Esophagus squamous epithelium (tissue), 5 donors: ENCODE data around the gene ATP11A. TPM values are rescaled to one million over a fixed set of nuclear protein-coding genes. Genes with fewer than 3 reads are reported as not detected.

Source experiments
- DNase-seq: peaks from one replicate; lab custom pipeline; 2025; lab: John Stamatoyannopoulos, UW
- H3K27ac ChIP-seq, 4 donors: fragments of 200-600 bp; sonication (generic); one replicate each; pipeline ENCODE4 v1.5.1; 2016 to 2019; ENCODE audit warnings: mild to moderate bottlenecking in 1 of 4
- H3K27me3 ChIP-seq, 4 donors: fragments of 200-600 bp; sonication (generic); 1 replicate in 3 of 4; 2 replicates in 1 of 4; pipeline versions ENCODE4 v1.5.1 to v1.6.0; 2017 to 2021; ENCODE audit warnings: antibody characterized with exemption in 1 of 4
- H3K36me3 ChIP-seq, 3 donors: fragments of 200-600 bp; sonication (generic); one replicate each; pipeline ENCODE4 v1.5.1; 2016 to 2019
- H3K4me1 ChIP-seq, 3 donors: fragments of 200-600 bp; sonication (generic); one replicate each; pipeline ENCODE4 v1.5.1; 2017 to 2019
- H3K4me3 ChIP-seq, 4 donors: fragments of 200-600 bp; sonication (generic); 1 replicate in 3 of 4; 2 replicates in 1 of 4; pipeline ENCODE4 v1.5.1; 2016 to 2019; ENCODE audit warnings: mild to moderate bottlenecking in 2 of 4, moderate library complexity in 1 of 4
- H3K9me3 ChIP-seq, 3 donors: fragments of 200-600 bp; sonication (generic); one replicate each; pipeline ENCODE4 v1.5.1; 2016 to 2019
- POLR2A ChIP-seq, 4 donors: fragments of 450-650 bp; IDR thresholded peaks; one replicate each; pipeline ENCODE4 v1.6.1; 2017; ENCODE audit warnings: antibody characterized with exemption in 4 of 4, mild to moderate bottlenecking in 4 of 4, moderate library complexity in 3 of 4
- whole genome bisulfite sequencing, 2 donors: methylation state at CpG; one replicate each; pipeline ENCODE4 v1.1.5; 2018; 5-methylcytosine and 5-hydroxymethylcytosine counted together
- intact Hi-C: fragments of 100-400 bp; cut with DNase I; formaldehyde crosslinking; loops from one replicate; pipeline ENCODE4 v1.15.0; 2022
- total RNA-seq, 4 donors: library from RNA; depleted of rRNA; stranded (reverse); fragments of >200 nt; gene quantifications; one replicate each; pipeline ENCODE4 v1.1.0, GENCODE V29; 2016
- TF ChIP-seq, protein P1 (sequence below), 6 experiments: fragments of 450-650 bp in 4 of 6; fragments of 200-600 bp in 2 of 6; sonication (generic) in 2 of 6; IDR thresholded peaks; one replicate each; pipeline ENCODE4 v1.5.1; 2016 to 2019; ENCODE audit warnings: antibody characterized with exemption in 6 of 6, mild to moderate bottlenecking in 4 of 6, moderate library complexity in 4 of 6
- donor health status: DM: yes; HTN: yes; CAD: no.

ATP11A gene
- total RNA-seq, 4 donors from 2014 or later = 9.6 to 20.0 (median 16.1) TPM

DNA sequence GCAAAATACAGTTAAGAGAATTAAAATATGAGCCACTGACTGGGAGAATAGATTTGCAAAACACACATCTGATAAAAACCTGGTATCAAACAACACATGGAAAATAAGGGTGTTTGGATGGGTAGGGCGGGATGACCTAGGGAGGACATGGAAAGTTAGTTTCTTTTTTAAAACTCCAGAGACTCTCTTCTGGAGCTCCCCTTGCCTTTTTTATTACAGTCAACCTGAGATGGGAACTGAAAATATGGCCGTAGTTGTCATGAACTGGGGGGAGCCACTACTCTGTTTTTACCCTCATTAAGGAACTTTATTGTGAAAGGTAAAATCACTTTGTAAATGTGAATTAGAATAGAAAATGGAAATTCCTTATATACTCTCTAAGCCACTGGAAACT is 113.0 kb downstream of the ATP11A start:
- whole genome bisulfite sequencing, 2 donors = 64 to 95% methylated on average over 2 of the region's 2 CpGs
- no peak for TF ChIP-seq POLR2A (IDR thresholded peaks at IDR 0.05)
- TF ChIP-seq, protein P1, sequence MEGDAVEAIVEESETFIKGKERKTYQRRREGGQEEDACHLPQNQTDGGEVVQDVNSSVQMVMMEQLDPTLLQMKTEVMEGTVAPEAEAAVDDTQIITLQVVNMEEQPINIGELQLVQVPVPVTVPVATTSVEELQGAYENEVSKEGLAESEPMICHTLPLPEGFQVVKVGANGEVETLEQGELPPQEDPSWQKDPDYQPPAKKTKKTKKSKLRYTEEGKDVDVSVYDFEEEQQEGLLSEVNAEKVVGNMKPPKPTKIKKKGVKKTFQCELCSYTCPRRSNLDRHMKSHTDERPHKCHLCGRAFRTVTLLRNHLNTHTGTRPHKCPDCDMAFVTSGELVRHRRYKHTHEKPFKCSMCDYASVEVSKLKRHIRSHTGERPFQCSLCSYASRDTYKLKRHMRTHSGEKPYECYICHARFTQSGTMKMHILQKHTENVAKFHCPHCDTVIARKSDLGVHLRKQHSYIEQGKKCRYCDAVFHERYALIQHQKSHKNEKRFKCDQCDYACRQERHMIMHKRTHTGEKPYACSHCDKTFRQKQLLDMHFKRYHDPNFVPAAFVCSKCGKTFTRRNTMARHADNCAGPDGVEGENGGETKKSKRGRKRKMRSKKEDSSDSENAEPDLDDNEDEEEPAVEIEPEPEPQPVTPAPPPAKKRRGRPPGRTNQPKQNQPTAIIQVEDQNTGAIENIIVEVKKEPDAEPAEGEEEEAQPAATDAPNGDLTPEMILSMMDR (IDR thresholded peaks at IDR 0.05) = no peak
- no peak overlapping the region for H3K27ac ChIP-seq
- H3K4me1 ChIP-seq = no peaks in the 10 kb centered on the region
- H3K4me3 ChIP-seq = no peak overlapping the region
- H3K27me3 ChIP-seq = no peaks in the 10 kb centered on the region
- intact Hi-C loops = no loop called here
- H3K9me3 ChIP-seq = peaks cover 0 to 8% (median 0%) of the 10 kb centered on the region in 3 donors
- no peak for DNase-seq
- H3K36me3 ChIP-seq = peaks cover 0 to 22% (median 0%) of the 10 kb centered on the region in 3 donors

DNA sequence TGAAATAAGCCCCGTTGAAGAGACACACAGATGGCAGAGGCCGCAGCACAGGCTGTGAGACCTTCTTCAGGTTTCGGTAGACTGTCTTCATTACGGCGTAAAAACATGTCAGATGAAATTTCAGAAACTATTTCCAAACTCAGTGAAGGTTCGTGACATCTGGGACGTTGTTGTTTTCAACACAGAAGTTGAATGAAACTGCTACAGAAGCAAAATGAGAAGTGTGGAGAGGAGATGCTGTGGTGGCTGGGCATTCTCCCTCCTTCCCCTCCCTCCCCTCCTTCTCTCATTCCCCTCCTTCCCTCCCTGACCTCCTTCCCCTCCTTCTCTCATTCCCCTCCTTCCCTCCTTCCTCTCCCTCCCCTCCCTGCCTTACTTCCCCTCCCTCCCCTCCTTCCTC is 113.6 kb downstream of the ATP11A start:
- H3K9me3 ChIP-seq = peaks cover 0 to 8% (median 0%) of the 10 kb centered on the region in 3 donors
- no peaks in the 10 kb centered on the region for H3K4me1 ChIP-seq
- no peak overlapping the region for H3K4me3 ChIP-seq
- H3K27ac ChIP-seq = no peak overlapping the region
- no peak for DNase-seq
- H3K27me3 ChIP-seq = no peaks in the 10 kb centered on the region
- peaks cover 0 to 28% (median 0%) of the 10 kb centered on the region in 3 donors for H3K36me3 ChIP-seq
- 74 to 79% methylated on average over 7 of the region's 7 CpGs for WGBS, 2 donors
- TF ChIP-seq, protein P1 (IDR thresholded peaks at IDR 0.05) = no peak
- TF ChIP-seq POLR2A (IDR thresholded peaks at IDR 0.05) = no peak
- intact Hi-C loops = no loop called here

GRCh38 chr13:112804374-112804773 is 114.5 kb downstream of the ATP11A start:
- no peak for DNase-seq
- intact Hi-C loops = no loop called here
- Histone ChIP-seq H3K36me3 (peaks cover 0 to 38% (median 0%) of the 10 kb centered on the region in 3 donors), H3K4me3 (no peak overlapping the region), H3K4me1 (no peaks in the 10 kb centered on the region), H3K27ac (no peak overlapping the region), H3K9me3 (peaks cover 0 to 5% (median 0%) of the 10 kb centered on the region in 3 donors), H3K27me3 (no peaks in the 10 kb centered on the region)
- TF ChIP-seq, protein P1 (IDR thresholded peaks at IDR 0.05) = no peak
- no peak for TF ChIP-seq POLR2A (IDR thresholded peaks at IDR 0.05)
- WGBS, 2 donors = 81 to 88% methylated on average over 3 to 5 of the region's 5 CpGs

- Histone ChIP-seq H3K27me3 (no peaks in the 10 kb centered on the region), H3K9me3 (no peaks in the 10 kb centered on the region), H3K27ac (no peak overlapping the region), H3K36me3 (peaks cover 0 to 64% (median 0%) of the 10 kb centered on the region in 3 donors), H3K4me1 (no peaks in the 10 kb centered on the region), H3K4me3 (no peak overlapping the region)
- WGBS, 2 donors = 85 to 90% methylated on average over 22 to 31 of the region's 36 CpGs
- no peak for TF ChIP-seq POLR2A (IDR thresholded peaks at IDR 0.05)
- TF ChIP-seq, protein P1 (IDR thresholded peaks at IDR 0.05) = no peak
- intact Hi-C loops = no loop called here
- DNase-seq = no peak
Measured at GRCh38 chr13:112806739-112807652, 117.2 kb downstream of the ATP11A start.
